Kidney tubule cell (primary cell): ENCODE results near the gene WBP1L.

ENCODE experiments used
- DNase-seq: peaks from one replicate; pipeline ENCODE4 v3.0.0-alpha.2; 2018; ENCODE audit warnings: low spot score

Gene WBP1L

GRCh38 chr10:102758933-102759262, 15.2 kb downstream of the WBP1L start:
- DNase-seq: peak; percentile 46

GRCh38 chr10:102759497-102760210, 15.9 kb downstream of the WBP1L start:
- DNase-seq: no peak

GRCh38 chr10:102761981-102762380, 18.2 kb downstream of the WBP1L start:
- DNase-seq: no peak

- no peak for DNase-seq
Measured at GRCh38 chr10:102762401-102763015, 18.8 kb downstream of the WBP1L start.

GRCh38 chr10:102763037-102763607, 19.4 kb downstream of the WBP1L start:
- DNase-seq: no peak

GRCh38 chr10:102764470-102765161, 20.9 kb downstream of the WBP1L start:
- DNase-seq: no peak

GRCh38 chr10:102765336-102765735, 21.6 kb downstream of the WBP1L start:
- no peak for DNase-seq

- no peak for DNase-seq
Measured at GRCh38 chr10:102767428-102768160, 23.8 kb downstream of the WBP1L start.

GRCh38 chr10:102769375-102770107, 25.8 kb downstream of the WBP1L start:
- no peak for DNase-seq

GRCh38 chr10:102770108-102770482, 26.3 kb downstream of the WBP1L start:
- no peak for DNase-seq

- peak; percentile 31 for DNase-seq
Measured at GRCh38 chr10:102770792-102771191, 27.0 kb downstream of the WBP1L start.

- no peak for DNase-seq
Measured at GRCh38 chr10:102773320-102773719, 29.6 kb downstream of the WBP1L start.

- peak; percentile 39 for DNase-seq
Measured at GRCh38 chr10:102773986-102774385, 30.2 kb downstream of the WBP1L start.

- no peak for DNase-seq
Measured at GRCh38 chr10:102775201-102775934, 31.6 kb downstream of the WBP1L start.

- peak; percentile 78 for DNase-seq
Measured at GRCh38 chr10:102775935-102776669, 32.4 kb downstream of the WBP1L start.

- DNase-seq: peak; percentile 91
Measured at GRCh38 chr10:102776779-102777456, 33.2 kb downstream of the WBP1L start.

GRCh38 chr10:102777711-102778453, 34.1 kb downstream of the WBP1L start:
- DNase-seq: no peak

- no peak for DNase-seq
Measured at GRCh38 chr10:102778781-102779180, 35.0 kb downstream of the WBP1L start.
